GM13977 (cell line): Measurements from ENCODE around the gene RNF138.

Source experiments
- DNase-seq: peaks from one replicate; pipeline ENCODE4 v3.0.0; 2012; ENCODE audit warnings: low spot score
- CTCF ChIP-seq: IDR thresholded peaks from 2 replicates; pipeline ENCODE4 v1.5.1; 2012; ENCODE audit warnings: mild to moderate bottlenecking, control low read depth; ENCODE audit not compliant: insufficient read depth; ENCODE audit errors: extremely low read depth, missing control alignments
- in situ Hi-C: fragments of 300-500 bp; cut with MboI; formaldehyde crosslinking; loops from one replicate; pipeline ENCODE4 v1.12.0; 2022; ENCODE audit warnings: low sequenced_read_pairs, low pct_unique_long_range_greater_than_20kb, mixed read lengths, inconsistent platforms; ENCODE audit not compliant: unreplicated experiment

Gene RNF138

GRCh38 chr18:32095192-32095899 lies 3.7 kb downstream of the RNF138 start:
- in situ Hi-C loops: no loop called here
- TF ChIP-seq CTCF: no peak
- DNase-seq: no peak

- TF ChIP-seq CTCF: no peak
- DNase-seq: no peak
- in situ Hi-C loops: no loop called here
Observed at GRCh38 chr18:32095900-32096229, 4.2 kb downstream of the RNF138 start.

GRCh38 chr18:32096946-32097345 lies 5.3 kb downstream of the RNF138 start:
- in situ Hi-C loops: no loop called here
- no peak for DNase-seq

GRCh38 chr18:32104516-32104915 lies 12.8 kb downstream of the RNF138 start:
- in situ Hi-C loops: no loop called here
- no peak for DNase-seq
- TF ChIP-seq CTCF: no peak

More at GRCh38 chr18:32096946-32097345, 5.3 kb downstream of the RNF138 start:
- no peak for TF ChIP-seq CTCF

- in situ Hi-C loops: no loop called here
- DNase-seq: no peak
- TF ChIP-seq CTCF: no peak
Observed at GRCh38 chr18:32110005-32110404, 18.3 kb downstream of the RNF138 start.

GRCh38 chr18:32111706-32112105 lies 20.0 kb downstream of the RNF138 start:
- no peak for TF ChIP-seq CTCF
- DNase-seq: no peak
- in situ Hi-C loops: no loop called here
